Measurements from ENCODE around the gene SUOX. TPM values are rescaled to one million over a fixed set of nuclear protein-coding genes. Genes with fewer than 3 reads are reported as not detected.

SUOX gene
- total and polyA plus RNA-seq, 11 donors, result 25.0 to 59.5 (median 30.0) TPM

GRCh38 chr12:55991110-55991509, 6.0 kb upstream of the SUOX start:
- intact Hi-C loops (cut with DNase I), result loop anchor here in 2 of 10 donors (5.0 to 10.0 kb wide), 2 partner anchors 36 to 54 kb away; partner anchors contain the start of gene RPS26 (in 1 of the 2)
- WGBS, 4 donors, result 83 to 94% (median 88%) methylated on average over 3 of the region's 3 CpGs
- Histone ChIP-seq H3K27ac (no peak overlapping the region), H3K27me3 (no peaks in the 10 kb centered on the region), H3K4me1 (peaks cover 0 to 3% (median 0%) of the 10 kb centered on the region in 12 donors), H3K4me3 (no peak overlapping the region), H3K36me3 (peaks cover 4 to 97% (median 90%) of the 10 kb centered on the region in 9 donors), H3K9me3 (no peaks in the 10 kb centered on the region)
- no peak for DNase-seq
- no peak for ATAC-seq
- no peak for TF ChIP-seq POLR2A (IDR thresholded peaks at IDR 0.05)
- no peak for TF ChIP-seq CTCF (IDR thresholded peaks at IDR 0.05)

DNA sequence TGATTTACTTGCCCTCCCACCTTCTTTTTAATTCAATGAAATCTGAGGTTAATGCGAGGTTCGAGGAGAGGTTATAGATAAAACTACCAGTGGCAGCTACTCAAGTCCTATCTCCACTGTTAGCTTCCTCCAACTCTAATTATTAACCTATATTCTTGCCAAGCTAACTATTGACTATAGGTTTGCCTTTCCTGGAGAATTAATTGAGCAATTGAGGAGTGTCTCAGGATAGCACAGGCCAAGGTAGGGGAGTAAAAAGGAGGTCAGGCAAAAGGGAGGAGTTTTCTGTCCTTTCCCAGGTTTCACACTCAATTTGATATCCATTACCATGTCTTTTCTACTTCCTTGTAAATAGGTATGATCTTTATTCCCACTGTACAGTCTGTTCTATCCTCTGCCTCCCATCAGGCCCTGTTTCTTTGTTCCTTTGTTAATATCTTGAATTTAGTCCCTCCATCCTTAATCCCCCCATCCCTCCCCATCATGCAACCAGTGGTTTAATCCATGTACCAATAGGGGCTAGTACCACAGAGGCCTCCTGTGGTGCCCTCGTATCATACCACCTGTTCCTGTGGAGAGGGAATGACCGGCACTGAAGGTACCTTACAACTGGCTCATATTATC, 3.7 kb upstream of the SUOX start:
- 83 to 89% (median 84%) methylated on average over 4 of the region's 4 CpGs for WGBS, 4 donors
- TF ChIP-seq POLR2A (IDR thresholded peaks at IDR 0.05), result no peak
- TF ChIP-seq CTCF (IDR thresholded peaks at IDR 0.05), result no peak
- H3K4me3 ChIP-seq, result no peak overlapping the region
- DNase-seq, result no peak
- no peak overlapping the region for H3K27ac ChIP-seq
- H3K4me1 ChIP-seq, result peaks cover 0 to 17% (median 10%) of the 10 kb centered on the region in 12 donors
- intact Hi-C loops (cut with DNase I), result loop anchor here in 2 of 10 donors (5.0 to 10.0 kb wide), 2 partner anchors 34 to 51 kb away; partner anchors contain the start of gene RPS26 (in 1 of the 2)
- H3K36me3 ChIP-seq, result peaks cover 0 to 74% (median 69%) of the 10 kb centered on the region in 9 donors
- H3K27me3 ChIP-seq, result no peaks in the 10 kb centered on the region
- ATAC-seq, result no peak
- H3K9me3 ChIP-seq, result no peaks in the 10 kb centered on the region

DNA sequence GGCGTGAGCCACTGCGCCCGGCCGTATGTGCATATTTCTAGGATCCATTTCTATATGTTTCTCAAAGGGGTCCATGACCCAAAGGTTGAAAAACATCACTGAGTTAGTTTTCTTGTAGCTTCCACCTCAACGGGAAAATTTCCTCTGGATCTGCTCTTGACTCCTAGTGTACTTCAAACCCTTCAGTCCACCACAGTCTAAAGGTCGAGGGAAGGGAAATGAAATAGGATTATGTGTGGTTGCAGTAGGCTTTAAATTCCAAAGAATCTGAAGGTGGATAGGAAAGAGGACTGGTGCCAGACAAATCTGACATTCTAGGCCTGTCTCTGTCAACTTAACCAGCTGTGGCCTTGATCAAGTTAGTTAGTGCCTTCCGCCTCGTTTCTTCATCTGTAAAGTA, 1.7 kb upstream of the SUOX start:
- ATAC-seq, result no peak
- 83 to 84% (median 84%) methylated on average over 8 of the region's 8 CpGs for WGBS, 4 donors
- intact Hi-C loops (cut with DNase I), result loop anchor here in 5 of 10 donors (5.0 to 10.0 kb wide), 3 partner anchors 47 to 122 kb away; partner anchors contain the start of genes RPS26 (in 3 of the 5), RPL41 (in 2 of the 5) and ZC3H10 (in 2 of the 5)
- H3K36me3 ChIP-seq, result peaks cover 0 to 58% (median 53%) of the 10 kb centered on the region in 9 donors
- H3K9me3 ChIP-seq, result no peaks in the 10 kb centered on the region
- no peak for DNase-seq
- no peak overlapping the region for H3K4me3 ChIP-seq
- TF ChIP-seq POLR2A (IDR thresholded peaks at IDR 0.05) (no peak), CTCF (IDR thresholded peaks at IDR 0.05) (no peak)
- no peaks in the 10 kb centered on the region for H3K27me3 ChIP-seq
- no peak overlapping the region for H3K27ac ChIP-seq
- H3K4me1 ChIP-seq, result peaks cover 0 to 21% (median 11%) of the 10 kb centered on the region in 12 donors

DNA sequence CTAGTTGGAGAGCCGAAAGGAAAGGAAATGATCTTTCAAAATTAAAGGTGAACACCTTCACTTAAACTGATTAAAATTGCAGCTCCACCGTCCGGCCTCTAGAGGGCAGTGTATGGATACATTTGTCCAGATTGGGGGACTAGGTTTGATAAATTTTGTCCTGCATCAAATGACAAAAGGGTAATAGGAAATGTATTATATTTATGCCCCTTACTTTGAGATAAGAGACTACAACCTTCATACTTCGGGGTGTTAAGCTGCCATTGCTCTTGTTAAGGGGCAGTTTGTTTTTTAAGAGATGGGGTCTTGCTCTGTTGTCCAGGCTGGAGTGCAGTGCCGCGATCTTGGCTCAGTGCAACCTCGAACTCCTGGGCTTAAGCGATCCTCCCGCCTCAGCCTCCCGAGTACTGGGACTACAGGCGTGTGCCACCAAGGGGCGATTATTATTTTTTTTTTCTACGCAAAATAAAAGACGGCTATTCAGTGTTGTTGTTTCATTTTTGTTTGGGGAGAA, 818 bp upstream of the SUOX start:
- peak in 2 of 5 donors; percentile 44 to 47 for DNase-seq
- intact Hi-C loops (cut with DNase I), result loop anchor here in 8 of 10 donors (2.0 to 10.0 kb wide), 4 partner anchors 45 to 121 kb away; partner anchors contain the start of genes RPS26 (in 8 of the 8), RPL41 (in 2 of the 8) and ZC3H10 (in 2 of the 8)

More for the DNA sequence above, 818 bp upstream of the SUOX start:
- TF ChIP-seq POLR2A (IDR thresholded peaks at IDR 0.05) (no peak), CTCF (IDR thresholded peaks at IDR 0.05) (peak; percentile 78 to 88 (median 84))
- Histone ChIP-seq H3K4me1 (peaks cover 0 to 21% (median 11%) of the 10 kb centered on the region in 12 donors), H3K36me3 (peaks cover 0 to 53% (median 44%) of the 10 kb centered on the region in 9 donors), H3K4me3 (peak overlapping the region; percentile 27 to 82 (median 68)), H3K27ac (peak overlapping the region; percentile 63 to 94 (median 87)), H3K9me3 (no peaks in the 10 kb centered on the region), H3K27me3 (no peaks in the 10 kb centered on the region)
- WGBS, 4 donors, result 27 to 32% (median 31%) methylated on average over 14 of the region's 14 CpGs
- peak in 2 of 4 donors; percentile 44 to 57 for ATAC-seq

Measured in heart left ventricle (tissue), 16 donors.